GM18502 (cell line): ENCODE data around the gene NAGLU.
"Not testable (repeated sequence)": the region's sequence is repeated elsewhere in the genome, so short reads cannot be mapped to it uniquely, and the experiment has no call there.

Source experiments
- ATAC-seq: cut with Tn5 transposase; IDR thresholded peaks from one replicate; pipeline ENCODE4 v1.9.1; 2021; ENCODE audit warnings: mild to moderate bottlenecking; ENCODE audit not compliant: unreplicated experiment, poor library complexity

Gene NAGLU

GRCh38 chr17:42543190-42544079 is 7.4 kb downstream of the NAGLU start:
- no peak for ATAC-seq

DNA sequence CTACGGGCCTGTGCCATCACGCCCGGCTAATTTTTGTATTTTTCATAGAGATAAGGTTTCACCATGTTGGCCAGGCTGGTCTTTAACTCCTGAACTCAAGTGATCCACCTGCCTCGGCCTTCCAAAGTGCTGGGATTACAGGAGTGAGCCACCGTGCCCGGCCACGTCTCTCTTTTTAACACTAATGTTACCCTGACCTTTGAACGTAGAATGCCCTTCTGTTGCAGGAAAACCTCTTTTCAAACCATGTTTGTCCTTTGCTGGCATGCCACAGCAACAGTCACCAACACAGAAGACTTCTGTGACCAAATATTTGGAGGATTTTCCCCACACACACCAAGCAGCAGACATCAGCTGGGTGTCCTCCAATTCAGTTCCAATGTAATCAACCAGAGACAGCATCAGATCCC is 8.8 kb downstream of the NAGLU start:
- ATAC-seq: no peak

DNA sequence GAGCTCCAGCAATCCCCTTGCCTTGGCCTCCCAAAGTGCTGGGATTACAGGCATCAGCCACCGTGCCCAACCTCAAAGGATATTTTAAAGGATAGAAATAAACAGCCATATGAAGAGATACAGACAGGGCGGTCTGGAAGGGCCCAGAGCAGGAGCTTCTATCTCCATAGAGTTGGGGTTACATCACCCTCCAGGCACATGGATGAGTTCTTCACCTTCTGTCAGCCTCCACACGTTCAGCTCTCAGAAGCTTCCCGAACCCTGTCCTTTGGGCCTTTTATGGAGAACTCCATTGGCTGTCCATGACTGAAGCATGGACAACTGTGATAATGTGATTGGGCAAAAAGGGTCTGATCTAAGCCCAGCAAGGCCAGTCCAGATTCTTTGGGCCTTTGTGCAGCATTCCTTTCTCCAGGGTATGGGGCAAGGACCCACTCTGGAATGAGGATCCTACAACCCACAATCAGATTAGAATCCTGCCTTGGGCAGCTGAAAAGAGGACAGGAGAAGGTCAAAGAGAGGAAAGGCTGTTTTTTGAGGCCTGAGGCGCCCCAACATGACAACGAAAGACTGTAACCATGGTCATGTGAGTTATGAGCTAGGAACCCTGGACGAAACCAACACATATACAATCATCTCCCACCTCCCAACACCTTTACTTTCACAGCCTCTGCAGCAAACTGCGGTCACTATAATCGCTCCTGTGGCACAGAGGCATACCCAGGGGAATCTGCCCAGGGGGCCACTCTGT is 9.9 kb downstream of the NAGLU start:
- ATAC-seq: not testable (repeated sequence)

GRCh38 chr17:42547001-42547461 is 11.0 kb downstream of the NAGLU start:
- ATAC-seq: no peak

GRCh38 chr17:42547698-42548069 is 11.6 kb downstream of the NAGLU start:
- ATAC-seq: no peak

DNA sequence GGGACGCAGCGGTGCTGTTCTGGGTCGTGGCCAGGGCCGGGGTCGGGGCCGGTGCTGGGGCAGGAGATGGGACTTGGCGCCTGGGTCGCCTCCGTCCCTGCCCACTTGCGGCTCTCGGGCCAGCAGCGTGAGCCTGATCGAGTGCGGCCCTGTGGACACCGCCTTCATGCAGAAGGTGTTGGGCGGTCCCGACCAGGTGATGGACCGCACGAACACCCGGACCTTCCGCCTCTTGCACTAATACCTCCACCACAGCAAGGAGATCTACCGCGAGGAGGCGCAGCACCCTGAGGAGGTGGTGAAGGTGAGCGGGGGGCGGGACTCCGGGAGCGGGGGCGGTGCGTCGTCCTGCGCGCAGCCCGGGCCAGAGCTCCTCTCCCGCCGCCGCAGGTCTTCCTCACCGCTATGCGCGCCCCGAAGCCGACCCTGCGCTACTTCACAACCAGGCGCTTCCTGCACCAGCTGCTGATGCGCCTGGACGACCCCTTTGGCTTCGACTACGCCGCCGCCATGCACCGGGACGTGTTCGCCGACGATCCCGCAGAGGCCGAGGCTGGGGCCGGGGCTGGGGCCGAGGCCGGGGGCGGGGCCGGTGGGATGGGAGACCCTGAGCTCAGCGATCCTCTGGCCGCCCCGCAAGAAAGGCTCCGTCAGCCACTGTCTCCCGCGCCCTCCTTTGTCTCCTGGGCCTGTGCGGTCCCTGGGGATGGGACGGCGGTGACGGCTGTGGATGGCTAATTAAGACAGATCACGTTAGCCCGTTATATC is 12.2 kb downstream of the NAGLU start:
- ATAC-seq: no peak

DNA sequence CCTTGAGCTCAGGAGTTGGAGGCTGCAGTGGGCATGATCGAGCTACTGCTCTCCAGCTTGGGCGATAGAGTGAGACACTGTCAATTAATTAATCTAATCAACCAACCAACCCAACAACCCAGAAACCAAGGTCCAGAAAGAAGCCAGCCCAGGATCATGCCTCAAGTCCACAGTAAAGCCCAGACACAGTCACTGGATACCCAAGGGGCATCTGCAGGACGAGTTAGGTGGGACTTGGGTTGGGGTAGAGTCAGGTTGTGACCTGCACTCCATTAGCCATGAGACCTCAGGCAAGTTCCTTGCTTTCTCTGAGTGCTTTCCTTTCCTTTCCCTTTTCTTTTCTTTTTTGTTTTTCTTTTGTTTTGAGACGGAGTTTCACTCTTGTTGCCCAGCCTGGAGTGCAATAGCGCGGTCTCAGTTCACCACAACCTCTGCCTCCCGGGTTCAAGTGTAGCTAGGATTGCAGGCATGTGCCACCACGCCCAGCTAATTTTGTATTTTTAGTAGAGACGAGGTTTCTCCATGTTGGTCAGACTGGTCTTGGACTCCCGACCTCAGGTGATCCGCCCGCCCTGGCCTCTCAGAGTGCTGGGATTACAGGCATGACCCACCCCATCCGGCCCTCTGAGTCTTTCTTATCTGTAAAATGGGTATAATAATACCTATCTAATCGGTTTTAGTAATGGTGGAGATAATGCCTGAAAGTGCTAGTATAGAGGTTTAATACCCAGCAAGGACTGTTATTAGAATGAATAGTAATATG is 13.1 kb downstream of the NAGLU start:
- ATAC-seq: no peak

DNA sequence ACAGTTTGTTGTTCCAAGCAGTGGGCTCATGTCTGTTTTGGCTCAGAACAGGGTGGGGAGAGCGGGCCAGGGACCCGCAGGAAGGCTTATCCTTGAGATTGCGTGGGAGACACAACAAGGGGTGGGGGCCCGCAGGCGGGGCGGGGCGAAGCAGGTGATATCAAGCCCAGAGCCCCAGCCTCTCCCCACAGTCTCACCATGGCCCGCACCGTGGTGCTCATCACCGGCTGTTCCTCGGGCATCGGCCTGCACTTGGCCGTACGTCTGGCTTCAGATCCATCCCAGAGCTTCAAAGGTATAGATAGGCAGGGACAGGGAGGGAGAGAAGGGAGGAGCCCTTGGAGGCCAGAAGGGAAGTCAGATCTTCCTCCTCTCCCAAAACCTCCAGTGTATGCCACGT is 16.7 kb downstream of the NAGLU start, which contains the start of gene HSD17B1:
TSS of gene HSD17B1 (plus strand) at position 188 of the 400 bp plus-strand sequence. CDS start at position 199, 11 bp downstream.
- ATAC-seq: not testable (repeated sequence)

DNA sequence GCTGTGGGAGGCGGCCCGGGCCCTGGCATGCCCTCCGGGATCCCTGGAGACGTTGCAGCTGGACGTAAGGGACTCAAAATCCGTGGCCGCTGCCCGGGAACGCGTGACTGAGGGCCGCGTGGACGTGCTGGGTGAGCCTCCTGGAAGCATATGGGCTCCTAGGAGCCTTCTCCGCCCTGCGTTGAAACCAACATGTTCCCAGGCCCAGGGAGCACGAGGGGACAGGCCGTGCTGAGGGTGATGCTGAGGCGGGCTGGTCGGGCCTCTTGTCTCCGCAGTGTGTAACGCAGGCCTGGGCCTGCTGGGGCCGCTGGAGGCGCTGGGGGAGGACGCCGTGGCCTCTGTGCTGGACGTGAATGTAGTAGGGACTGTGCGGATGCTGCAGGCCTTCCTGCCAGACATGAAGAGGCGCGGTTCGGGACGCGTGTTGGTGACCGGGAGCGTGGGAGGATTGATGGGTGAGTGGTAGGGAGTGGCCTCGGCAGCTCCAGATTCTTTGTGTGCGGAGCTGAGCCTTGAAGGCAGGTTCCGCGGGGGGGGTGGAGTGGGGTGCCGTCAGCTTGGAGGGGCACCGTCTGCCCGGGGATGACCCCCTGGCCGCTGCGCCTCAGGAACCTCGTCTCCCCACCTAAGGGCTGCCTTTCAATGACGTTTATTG is 17.2 kb downstream of the NAGLU start:
- no peak for ATAC-seq

DNA sequence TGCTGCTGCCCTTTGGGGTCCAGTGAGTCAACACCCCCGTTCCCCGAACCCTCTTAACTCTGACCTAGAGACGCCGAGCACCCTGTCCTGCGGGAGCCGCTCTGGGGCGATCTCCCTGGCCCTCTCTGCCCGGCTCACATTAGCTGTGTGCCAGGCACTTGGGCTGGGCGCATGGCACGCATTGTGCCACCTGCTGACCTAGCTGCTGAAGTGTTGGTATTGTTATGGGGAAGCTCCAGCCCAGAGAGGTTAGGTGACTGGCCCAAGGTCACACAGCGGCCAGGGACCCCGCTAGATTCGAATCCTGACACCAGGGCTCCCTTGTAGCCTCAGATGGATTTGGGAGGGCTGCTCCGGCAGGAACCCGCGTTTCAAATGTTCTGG is 17.8 kb downstream of the NAGLU start:
- no peak for ATAC-seq

DNA sequence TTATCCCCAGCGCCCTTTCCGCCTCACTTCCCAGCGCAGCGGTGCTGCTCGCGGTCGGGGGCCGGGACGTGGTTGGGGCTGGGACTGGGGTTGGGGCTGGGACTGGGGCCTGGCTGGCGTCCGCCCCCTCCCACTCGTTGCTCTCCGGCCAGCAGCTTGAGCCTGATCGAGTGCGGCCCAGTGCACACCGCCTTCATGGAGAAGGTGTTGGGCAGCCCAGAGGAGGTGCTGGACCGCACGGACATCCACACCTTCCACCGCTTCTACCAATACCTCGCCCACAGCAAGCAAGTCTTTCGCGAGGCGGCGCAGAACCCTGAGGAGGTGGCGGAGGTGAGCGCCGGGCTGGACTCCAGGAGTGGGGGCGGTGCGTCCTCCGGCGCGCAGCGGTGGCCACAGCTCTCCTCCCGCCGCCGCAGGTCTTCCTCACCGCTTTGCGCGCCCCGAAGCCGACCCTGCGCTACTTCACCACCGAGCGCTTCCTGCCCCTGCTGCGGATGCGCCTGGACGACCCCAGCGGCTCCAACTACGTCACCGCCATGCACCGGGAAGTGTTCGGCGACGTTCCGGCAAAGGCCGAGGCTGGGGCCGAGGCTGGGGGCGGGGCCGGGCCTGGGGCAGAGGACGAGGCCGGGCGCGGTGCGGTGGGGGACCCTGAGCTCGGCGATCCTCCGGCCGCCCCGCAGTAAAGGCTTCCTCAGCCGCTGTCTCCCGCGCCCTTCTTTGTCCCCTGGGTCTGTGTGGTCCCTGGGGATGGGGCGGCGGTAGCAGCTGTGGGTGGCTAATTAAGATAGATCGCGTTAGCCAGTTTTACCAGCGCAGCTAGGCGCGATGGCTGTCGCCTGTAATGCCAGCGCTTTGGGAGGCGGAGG is 18.4 kb downstream of the NAGLU start:
- ATAC-seq: peak; percentile 73

DNA sequence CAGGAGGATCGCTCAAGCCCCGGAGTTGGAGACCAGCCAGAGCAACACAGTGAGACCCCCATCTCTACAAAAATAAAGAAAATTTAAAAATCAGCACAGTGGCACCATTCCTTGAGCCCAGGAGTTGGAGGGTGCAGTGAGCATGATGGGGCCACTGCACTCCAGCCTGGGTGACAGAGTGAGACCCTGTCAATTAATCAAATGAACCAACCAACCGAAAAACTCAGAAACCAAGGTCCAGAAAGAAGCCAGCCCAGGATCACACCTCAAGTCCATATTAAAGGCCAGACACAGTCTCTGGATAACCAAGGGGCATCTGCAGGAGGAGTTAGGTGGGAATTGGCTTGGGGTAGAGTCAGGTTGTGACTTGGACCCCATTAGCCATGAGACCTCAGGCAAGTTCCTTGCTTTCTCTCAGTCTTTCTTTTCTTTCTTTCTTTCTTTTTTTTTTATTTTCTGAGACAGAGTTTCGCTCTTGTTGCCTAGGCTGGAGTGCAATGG is 19.1 kb downstream of the NAGLU start:
- ATAC-seq: peak; percentile 7

- ATAC-seq: not testable (repeated sequence)
These were observed 20.0 kb downstream of the NAGLU start for GRCh38 chr17:42555961-42556617.

GRCh38 chr17:42559075-42559474 is 23.0 kb downstream of the NAGLU start:
- ATAC-seq: no peak

DNA sequence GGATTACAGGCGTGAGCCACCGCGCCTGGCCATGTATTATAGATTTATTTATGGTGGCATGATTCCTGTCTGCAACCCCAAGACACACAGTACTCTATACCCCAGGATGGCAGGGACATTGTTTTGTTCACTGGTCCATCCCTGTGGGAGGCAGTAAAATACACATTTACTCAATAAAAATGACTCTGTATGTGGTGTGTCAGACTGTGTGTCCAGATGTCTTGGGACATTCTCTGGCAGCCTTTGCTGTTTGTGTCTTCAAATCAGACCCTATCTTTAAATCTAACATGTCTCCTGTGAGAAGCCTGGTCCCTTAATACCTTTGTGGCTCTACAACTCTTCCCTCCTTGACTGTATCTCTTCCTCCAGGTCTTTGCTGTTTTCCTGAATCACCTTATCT is 24.2 kb downstream of the NAGLU start:
- no peak for ATAC-seq

DNA sequence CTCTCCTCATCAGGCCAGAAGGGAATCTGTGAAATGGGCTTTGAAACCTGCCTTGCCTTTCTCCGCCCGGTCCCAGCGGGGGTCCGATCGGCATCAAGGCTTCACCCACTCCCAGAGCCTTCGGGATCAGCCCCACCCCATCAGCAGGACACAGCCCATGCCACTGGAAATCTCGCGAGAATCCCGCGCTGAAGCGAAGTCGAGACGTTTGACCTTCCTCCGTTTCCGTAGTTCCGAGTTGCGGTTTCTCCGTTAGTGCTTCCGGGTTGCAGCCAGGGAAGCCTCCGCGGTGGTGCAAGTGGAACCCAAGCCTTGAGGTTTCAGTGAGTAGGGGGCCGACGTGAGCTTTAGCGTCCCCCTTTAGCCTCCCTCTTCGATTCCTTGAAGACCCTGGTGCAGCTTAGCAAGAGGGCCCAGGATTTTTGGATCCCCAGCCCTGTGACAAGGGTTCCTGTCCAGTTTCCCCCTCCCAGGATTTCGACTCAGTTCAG is 25.9 kb downstream of the NAGLU start, which contains the start of gene COASY:
TSS of gene COASY (plus strand) at position 252 of the 491 bp plus-strand sequence. CDS start 475 bp downstream, outside the sequence.
- peak; percentile 61 for ATAC-seq

GRCh38 chr17:42562388-42563142 is 26.5 kb downstream of the NAGLU start:
- ATAC-seq: peak; percentile 13
